ACHN (cell line): Measurements from ENCODE around the gene ADGRL2.

ENCODE experiments used
- DNase-seq: peaks from one replicate; pipeline ENCODE4 v3.0.0-alpha.2; 2015
- in situ Hi-C: cut with HindIII; loops from 2 replicates; pipeline ENCODE4 v1.10.0; 2017; ENCODE audit warnings: low sequenced_read_pairs, low pct_ligation_motif_present, low pct_unique_long_range_greater_than_20kb

ADGRL2 gene

DNA sequence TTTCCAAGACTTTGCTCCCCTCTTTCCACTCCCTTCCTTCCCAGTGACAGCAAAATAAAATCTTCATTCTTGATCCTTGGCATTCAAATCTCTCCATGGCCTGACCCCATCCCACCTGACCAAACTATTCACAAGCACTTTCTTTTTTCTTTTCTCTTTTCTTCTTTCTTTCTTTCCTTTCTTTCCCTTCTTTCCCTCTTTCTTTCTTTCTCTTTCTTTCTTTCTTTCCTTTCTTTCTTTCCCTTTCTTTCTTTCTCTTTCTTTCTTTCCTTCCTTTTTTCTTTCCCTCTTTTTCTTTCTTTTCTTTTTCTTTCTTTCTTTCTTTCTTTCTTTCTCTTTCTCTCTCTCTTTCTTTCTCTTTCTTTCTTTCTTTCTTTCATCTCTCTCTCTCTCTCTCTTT, 207.1 kb downstream of the ADGRL2 start:
- in situ Hi-C loops: no loop called here
- DNase-seq: no peak

DNA sequence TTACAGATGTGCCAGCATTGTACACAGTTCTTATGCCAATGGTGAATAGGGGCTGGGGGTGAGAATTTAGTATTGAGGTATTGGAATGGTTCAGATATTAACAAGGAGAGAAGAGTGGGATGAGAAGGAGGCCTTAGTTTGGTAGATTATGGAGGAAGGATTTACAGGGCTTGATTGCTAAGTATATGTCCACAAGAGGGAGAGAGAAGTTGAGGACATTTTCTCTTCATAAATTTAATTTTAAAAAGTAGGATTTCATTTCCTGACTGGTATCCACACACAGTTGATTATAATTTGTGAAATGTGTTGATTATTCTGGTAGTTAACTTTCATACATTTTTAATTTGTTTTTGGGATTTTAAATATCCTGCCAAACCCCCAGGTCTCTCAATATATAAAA, 213.0 kb downstream of the ADGRL2 start:
- in situ Hi-C loops: no loop called here
- no peak for DNase-seq

DNA sequence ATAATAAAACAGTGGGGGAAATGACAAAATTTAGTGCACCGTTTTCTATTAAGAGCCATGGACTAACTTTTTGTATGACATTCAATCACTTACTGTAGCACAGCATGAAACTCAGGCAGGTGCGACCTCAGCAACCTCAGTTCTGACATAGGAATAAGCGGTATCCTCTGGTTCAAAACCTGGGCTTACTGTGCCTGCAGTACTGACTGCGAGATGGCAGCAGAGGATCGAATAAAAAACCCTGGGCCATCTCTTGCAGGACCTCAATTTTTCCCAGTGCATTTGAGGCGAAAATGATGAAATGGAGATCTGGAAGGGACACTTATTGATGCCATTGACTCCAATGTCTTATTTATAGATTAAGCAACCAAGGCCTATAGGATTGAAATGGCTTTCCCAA, 214.7 kb downstream of the ADGRL2 start:
- no peak for DNase-seq
- in situ Hi-C loops: no loop called here

DNA sequence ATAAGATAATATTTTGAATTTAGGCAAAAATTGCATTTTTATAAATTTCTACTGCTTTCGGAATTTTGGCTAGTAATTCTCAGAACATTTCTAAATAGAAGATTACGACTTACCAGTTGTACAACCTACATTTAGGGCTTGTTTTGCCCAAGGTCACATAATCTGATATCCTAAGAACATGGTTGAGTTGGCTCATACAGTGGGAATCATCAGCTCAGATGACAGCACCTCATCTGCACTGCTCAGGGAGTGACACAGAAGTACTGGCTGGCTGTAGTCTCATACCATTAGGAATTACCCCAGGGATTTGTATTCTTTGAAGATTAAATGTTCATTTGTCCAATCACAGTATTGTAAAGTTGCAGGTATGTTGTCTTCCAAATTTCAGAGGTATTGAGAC, 217.6 kb downstream of the ADGRL2 start:
- in situ Hi-C loops: no loop called here
- no peak for DNase-seq

DNA sequence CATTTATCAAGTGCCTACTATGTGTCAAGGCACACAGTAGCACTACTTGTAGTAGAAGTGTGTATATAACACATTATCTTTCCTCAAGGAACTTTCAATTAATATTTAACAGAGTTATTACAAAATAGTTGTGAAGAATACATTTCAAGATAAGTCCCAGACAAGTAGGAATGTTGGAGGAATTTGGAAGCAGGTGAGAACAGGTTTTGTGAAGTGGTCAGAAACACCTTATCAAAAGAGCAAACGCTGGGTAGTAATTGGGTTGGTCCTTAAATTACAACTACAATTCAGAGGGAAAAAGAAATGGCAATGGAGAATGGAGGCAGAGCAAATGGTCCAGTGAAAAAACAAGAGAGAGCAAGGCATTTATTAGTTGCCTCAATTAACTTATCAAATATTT, 218.8 kb downstream of the ADGRL2 start:
- in situ Hi-C loops: no loop called here
- DNase-seq: no peak

DNA sequence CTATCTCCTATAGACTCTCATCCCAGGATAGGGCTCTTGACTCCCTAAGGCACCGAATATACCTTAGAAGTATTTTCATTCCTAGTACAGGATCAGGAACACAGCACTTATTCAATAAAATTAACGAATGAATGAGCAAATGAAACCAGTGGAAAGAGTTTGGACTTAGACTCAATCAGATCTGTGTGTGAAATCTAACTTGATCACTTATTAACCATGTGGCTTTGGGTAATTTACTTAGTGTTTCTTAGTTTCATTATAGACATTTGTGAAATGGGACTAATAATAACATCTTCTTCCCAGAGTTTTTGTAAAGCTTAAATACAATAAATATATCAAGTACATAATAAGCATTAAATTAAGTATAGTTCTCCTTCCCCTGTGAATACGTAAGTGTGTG, 230.1 kb downstream of the ADGRL2 start:
- DNase-seq: no peak
- in situ Hi-C loops: no loop called here

DNA sequence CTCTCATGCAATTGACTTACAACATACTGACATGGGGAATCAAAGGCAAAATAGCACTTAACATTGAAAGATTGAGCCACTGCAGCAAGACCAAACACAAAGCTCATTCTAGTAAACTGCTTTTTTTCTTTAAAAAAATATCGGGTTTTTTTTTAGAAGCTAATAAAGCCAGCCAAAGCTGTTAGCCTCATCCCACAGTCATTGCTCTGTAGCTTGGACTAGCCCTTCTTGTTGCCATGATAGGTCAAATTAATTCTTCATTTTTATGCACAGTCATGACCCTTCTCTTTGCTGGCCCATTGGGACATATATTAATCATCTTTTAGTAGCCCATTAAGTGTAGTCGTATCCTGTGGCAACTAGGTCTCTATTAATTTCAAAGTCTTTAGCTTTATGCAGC, 231.3 kb downstream of the ADGRL2 start:
- in situ Hi-C loops: no loop called here
- DNase-seq: no peak

DNA sequence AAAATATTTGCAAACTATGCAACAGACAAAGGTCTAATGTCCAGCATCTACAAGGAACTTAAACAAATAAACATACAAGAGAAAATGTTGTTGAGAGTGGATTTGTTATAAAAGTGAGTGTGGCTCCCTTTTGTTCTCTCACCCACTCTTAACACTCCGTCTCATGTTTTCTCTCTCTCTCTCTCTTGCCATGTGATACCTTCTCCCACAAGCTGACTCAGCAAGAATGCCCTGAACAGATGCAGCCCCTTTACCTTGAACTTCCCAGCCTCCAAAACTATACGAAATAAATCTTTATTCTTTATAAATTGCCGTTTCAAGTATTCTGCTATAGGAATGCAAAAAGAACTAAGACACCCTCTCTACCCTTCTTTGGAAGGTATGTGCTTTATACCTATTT, 234.1 kb downstream of the ADGRL2 start:
- DNase-seq: no peak

More for the DNA sequence above, 234.1 kb downstream of the ADGRL2 start:
- in situ Hi-C loops: no loop called here
